HT1080 (cell line): Measurements from ENCODE around the gene PRKCA. TPM values are rescaled to one million over a fixed set of nuclear protein-coding genes. Genes with fewer than 3 reads are reported as not detected.
A peak's percentile ranks its signal among the peaks of the same experiment; 100 is the strongest.

ENCODE experiments used
- DNase-seq: peaks from one replicate; pipeline ENCODE4 v3.0.0-alpha.2; 2015; ENCODE audit warnings: low read depth
- total RNA-seq: library from RNA; depleted of rRNA; stranded (reverse); fragments of >200 nt; shearing (Covaris generic); gene quantifications from 2 replicates; pipeline ENCODE4 v1.2.3, GENCODE V29; 2014

The PRKCA gene
- total RNA-seq, 1 experiment from 2014 or later: 24.1 TPM

- no peak for DNase-seq
These were observed 110.6 kb downstream of the PRKCA start for GRCh38 chr17:66412857-66413558.

DNA sequence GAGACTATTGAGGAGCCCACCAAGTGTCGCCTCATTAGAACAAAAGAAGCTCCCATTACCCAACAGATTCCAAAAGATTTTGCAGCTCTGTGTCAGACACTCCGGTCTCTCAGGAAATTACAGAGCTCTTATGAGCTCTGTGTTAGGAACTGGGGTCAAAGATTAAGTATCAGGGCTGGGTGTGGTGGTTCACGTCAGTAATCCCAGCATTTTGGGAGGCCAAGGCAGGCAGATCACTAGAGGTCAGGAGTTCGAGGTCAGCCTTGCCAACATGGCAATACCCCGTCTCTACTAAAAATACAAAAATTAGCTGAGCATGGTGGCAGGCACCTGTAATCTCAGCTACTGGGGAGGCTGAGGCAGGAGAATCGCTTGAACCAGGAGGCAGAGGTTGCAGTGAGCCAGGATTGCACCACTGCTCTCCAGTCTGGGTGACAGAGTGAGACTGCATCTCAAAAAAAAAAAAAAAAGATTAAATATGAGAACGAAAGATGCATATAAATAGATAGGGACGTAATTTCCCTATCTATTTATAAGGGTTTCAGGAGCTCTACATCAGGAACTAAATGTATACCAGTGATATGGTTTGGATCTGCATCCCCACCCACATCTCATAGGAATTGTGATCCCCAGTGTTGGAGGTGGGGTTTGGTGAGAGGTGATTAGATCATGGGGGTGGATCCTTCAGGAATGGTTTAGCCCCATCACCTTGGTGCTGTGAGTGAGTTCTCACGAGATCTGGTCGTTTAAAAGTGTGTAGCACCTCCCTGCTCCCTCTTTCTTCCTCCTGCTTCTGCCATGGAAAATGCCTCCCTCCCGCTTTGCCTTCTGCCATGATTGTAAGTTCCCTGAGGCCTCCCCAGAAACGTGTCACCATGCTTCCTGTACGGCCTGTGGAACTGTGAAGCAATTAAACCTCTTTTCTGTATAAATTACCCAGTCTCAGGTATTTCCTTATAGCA, 111.4 kb downstream of the PRKCA start:
- DNase-seq: no peak

- no peak for DNase-seq
These were observed 112.3 kb downstream of the PRKCA start for GRCh38 chr17:66414561-66415175.

GRCh38 chr17:66415366-66416206, 113.2 kb downstream of the PRKCA start:
- DNase-seq: no peak

DNA sequence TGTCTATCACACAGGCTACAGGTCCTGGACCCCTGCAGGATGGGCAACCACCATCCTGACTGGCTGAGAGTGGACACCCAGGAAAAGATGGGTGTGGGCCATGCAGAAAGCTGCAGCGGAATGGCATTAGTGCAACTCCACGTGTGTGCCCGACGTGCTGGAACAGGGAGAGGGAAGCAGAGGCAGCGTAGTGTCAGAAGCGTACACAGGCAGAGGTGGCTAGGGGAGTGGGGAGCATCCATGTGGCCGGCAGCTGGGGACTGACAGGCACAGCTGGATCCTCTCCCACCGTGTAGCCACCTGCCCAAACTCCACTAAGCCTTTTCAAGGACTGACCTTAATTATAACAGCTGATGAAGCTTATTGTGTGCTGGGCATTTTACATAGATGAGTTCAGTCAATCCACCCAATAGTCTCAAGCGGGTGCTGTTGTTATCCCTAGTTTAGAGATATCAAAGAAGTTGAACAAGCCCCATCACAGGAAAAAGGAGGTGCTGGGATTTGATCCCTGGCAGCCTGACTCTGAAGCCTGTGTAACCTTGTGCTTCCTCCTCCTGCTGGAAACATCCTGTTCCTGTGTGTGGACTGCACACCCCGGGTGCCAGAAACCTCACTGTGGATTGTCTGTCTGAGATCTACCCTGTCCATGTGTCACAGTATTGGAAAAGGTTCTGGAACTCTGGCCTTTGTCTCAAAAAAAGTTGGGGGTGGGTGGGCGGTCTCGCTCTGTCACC, 114.0 kb downstream of the PRKCA start:
- DNase-seq: no peak

GRCh38 chr17:66417300-66417719, 114.9 kb downstream of the PRKCA start:
- DNase-seq: no peak

DNA sequence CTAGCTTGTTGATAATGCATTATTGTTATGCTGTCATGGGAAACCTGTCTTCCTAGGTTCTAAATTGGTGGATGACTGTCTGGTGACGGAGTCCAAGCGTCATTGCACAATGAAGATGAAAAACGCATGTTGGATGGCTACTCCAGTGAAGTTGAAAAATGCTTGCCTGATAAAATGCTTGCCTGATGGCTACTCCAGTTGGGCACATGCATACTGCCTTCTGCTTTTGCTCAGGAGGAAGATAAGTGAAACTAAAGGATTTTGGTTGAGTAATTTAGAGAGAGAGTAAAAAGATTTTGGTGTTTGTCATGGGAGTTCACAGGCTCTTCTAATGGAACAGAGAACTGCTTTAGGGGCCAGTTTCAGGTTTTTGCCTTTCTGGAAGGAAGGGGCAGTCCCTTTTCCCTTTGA, 118.6 kb downstream of the PRKCA start:
- no peak for DNase-seq

GRCh38 chr17:66422186-66422585, 119.8 kb downstream of the PRKCA start:
- no peak for DNase-seq

DNA sequence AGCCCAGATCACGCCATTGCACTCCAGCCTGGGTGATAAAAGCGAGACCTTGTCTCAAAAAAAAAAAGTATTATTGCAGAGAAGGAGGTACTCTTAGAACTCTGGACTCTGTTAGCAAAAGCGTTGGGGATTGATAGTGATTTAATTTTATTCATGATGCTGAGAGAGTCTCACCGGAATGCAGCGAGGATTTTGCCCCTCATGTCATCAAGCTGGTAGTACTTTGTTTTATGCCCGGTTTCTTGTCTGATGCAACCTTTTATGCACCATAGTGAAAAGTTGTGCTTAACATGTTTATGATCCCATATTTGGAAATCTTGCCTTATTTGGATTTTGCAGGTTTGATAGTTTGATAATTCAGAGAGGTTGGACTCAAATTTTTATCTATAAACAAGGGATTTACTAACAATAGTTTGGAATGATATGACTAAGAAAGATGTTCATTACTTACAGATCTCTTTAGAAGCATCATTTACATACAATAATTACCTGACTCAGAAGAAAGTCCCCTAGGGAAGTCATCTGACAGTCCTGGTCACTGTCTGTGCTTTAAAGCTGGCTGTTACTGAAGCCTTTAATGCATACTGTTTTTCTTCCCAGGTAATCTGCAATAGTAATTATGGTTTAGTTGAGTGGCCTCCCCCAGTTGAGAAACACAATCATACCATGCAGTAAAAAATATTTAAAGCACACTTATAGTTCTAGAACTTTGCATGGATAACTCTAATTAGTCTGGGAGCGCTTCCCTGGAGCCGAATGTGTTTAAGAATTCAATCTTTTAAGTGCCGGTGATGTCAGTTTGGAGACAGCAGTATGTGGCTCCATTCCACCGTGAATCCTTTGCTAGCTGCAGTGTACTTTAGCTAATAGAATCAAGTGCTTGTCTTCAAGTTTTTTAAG, 120.9 kb downstream of the PRKCA start:
- no peak for DNase-seq

DNA sequence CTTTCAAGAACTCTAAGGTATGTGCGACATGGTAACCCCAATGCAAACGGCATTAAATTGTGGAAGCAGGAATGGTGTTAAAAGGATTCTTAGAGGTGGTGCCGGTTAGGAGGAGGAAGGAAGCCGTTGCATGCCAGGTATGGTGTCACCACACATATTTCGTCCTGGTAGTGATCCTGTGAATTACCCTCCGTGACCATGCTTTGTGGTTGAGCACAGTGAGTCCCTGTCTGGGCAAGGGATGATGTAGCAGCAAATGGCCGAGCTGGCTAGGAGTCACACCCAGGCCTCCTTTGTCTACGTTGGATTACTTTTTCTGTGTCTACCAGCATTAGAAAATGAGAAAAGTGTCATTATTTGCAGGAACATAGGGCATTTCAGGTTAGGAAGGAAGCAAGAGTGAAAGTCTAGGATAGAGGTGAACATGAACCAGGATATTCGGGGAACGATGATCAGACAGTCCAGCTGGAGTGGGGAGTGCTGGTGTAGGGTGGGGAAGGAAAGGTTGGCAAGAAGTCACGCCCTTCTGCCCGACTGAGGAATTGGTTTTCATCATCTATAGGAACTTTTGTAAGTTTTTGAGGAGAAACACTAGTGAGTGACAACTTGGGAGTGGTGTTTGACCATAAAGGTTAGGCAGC, 123.5 kb downstream of the PRKCA start:
- no peak for DNase-seq

DNA sequence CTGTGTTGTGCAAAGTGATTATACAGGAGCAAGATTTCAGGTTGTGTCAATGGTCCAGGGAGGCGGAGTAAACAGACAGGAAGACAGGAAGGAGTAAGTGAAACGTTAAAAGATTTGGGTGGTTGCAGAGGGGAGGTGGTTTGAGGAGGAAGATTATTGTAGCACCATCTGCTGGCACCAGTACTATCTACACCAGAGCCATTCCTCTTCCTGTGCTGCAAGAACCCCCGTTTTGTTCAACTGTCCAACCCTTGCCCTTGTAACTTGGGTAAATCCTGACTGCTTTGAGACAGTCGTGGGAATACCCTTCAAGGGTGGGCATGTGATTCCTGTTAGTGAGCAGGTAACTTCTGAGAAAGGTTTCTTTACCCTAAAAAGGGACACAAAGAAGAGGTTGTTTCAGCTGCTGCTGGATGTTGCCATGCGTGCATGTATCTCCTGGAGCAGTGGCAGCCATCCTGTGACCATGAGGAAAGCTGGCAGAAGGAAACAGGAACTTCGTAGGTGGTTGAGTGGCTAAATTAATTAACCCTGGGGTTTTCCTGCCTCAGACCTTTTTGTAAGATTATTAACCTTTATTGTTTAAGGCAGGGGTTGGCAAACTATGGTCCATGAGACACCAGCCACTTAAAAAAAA, 124.1 kb downstream of the PRKCA start:
- peak; percentile 16 for DNase-seq

GRCh38 chr17:66427134-66427533, 124.7 kb downstream of the PRKCA start:
- no peak for DNase-seq

DNA sequence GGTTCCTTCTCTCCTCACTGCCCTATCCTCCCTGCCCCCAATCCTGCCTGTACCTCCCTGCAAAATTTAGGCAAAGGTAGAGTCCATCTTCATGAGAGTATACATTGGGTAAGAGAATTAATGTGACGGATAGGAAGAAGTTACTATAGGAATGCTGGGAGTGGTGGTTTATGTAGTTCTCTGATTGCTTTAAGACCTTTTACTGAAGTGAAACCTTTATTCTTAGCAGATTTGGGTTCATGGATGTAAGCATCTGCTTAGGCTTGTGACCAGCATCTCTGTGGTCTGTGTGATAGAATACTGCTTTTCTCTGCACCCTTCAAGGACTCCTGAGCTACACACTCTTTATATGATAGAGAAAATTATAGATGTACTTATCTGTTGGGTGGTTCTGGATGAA, 127.3 kb downstream of the PRKCA start:
- DNase-seq: no peak

DNA sequence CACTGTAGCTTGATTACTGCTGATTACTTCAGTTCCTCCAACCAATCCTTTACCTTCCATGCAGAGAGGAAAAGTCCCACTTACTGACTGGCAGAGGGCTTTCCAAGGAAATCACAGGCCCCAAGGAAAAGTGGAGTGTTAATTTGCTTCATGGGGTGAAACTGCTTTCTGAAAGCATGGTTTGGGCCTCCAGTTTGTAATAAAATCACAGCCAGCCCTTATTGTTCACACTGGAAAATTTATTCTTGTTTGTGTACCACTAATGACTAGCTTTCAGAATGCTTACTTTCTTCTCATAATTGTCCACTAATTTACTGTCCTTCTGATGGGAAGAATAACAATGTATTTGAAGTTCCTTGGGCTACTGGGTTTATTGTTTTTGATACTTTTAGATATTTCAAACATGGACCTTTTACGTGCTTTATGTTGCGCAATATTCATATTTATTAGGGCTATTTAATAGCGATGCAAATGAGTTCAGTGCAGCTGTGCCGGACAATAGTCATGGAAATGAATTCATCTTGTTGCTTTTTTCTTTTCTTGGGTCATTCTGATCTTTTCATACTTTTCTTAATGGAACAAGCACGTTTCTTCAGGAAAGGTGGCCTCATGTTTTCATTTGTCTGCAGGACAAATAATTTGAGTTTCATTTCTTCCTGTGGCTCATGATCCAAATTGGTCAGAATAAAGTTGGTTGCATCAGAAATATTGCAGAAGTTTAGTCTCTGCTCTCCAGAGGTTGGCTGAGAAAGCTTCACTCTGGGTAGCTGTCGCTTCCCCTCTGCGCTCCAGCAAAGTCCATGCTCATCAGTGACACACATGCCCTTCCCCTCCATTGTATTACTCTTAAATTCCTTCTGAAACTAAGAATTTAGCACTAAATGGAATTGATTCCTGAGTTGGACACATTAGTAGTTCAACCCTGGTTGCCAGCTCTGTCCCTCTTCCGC, 128.7 kb downstream of the PRKCA start:
- no peak for DNase-seq

DNA sequence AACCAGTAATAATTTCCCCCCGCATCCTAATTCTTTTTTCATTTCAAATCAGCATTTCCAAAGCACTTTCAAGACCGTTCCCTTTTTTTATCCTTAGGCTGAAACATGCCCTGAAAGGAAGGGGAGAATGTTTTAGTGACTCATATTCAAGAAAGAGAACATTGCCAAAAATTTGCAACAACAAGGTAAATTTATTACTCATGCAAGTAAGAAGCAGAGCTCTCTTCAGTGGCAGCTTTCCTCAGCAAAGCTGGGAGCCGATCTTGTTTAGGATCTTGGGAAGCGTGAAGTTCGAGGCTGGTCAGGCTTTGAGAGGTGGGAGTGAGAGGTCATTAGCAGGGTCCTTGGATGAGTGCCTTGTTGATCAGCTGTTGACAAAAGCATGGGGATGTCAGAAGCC, 129.5 kb downstream of the PRKCA start:
- peak; percentile 84 for DNase-seq

DNA sequence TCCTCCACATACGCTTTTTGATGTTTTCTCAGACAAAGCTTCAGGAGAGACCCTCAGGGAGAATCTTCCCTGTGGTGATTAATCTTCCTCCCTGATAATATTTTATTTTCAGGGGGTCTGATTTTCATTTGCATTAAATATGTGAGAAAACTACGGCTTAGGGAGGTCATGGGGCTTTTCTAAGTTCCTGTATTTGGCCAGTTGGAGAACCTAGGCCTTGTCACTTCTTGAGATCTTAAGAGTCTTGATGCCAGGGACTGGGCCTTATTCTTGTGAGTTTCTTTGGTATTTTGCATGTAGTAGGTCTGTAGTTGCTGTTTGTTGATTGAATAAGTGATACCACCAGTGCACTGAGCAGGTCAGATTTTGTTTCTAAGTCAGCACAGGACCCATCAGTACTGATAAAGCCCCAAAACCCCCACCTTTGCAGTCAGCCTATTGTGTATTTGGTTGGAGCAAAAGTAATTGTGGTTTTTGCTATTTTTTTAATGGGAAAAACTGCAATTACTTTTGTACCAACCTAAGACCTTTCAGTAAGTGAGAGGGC, 130.1 kb downstream of the PRKCA start:
- no peak for DNase-seq

GRCh38 chr17:66432996-66433551, 130.7 kb downstream of the PRKCA start:
- DNase-seq: no peak
